NCI-H510A (cell line): Measurements from ENCODE around the gene RASGRP4.
"Not testable (repeated sequence)": the region's sequence is repeated elsewhere in the genome, so short reads cannot be mapped to it uniquely, and the experiment has no call there.

Source experiments
- DNase-seq: peaks from one replicate; lab custom pipeline; 2025; lab: John Stamatoyannopoulos, UW

RASGRP4 gene

GRCh38 chr19:38413416-38413815, 12.6 kb downstream of the RASGRP4 start:
- DNase-seq = no peak

GRCh38 chr19:38412961-38413360, 13.1 kb downstream of the RASGRP4 start:
- no peak for DNase-seq

GRCh38 chr19:38412491-38412890, 13.5 kb downstream of the RASGRP4 start:
- no peak for DNase-seq

GRCh38 chr19:38411898-38412297, 14.1 kb downstream of the RASGRP4 start:
- DNase-seq = not testable (repeated sequence)

GRCh38 chr19:38411041-38411712, 14.8 kb downstream of the RASGRP4 start:
- no peak for DNase-seq

- not testable (repeated sequence) for DNase-seq
Observed at GRCh38 chr19:38410407-38410806, 15.6 kb downstream of the RASGRP4 start.

- DNase-seq = no peak
Observed at GRCh38 chr19:38409631-38410133, 16.3 kb downstream of the RASGRP4 start.

- DNase-seq = no peak
Observed at GRCh38 chr19:38405276-38405675, 20.7 kb downstream of the RASGRP4 start.

GRCh38 chr19:38404858-38405257, 21.2 kb downstream of the RASGRP4 start:
- DNase-seq = no peak

GRCh38 chr19:38402967-38403674, 22.9 kb downstream of the RASGRP4 start, which contains the start of gene FAM98C:
Gene FAM98C (plus strand): TSS chr19:38403093. CDS start chr19:38403154, 61 bp downstream.
- DNase-seq = peak; percentile 93

GRCh38 chr19:38402623-38402966, 23.4 kb downstream of the RASGRP4 start:
- no peak for DNase-seq

- no peak for DNase-seq
Observed at GRCh38 chr19:38401148-38401547, 24.9 kb downstream of the RASGRP4 start.

GRCh38 chr19:38400361-38400760, 25.7 kb downstream of the RASGRP4 start:
- no peak for DNase-seq

GRCh38 chr19:38399537-38399936, 26.5 kb downstream of the RASGRP4 start:
- no peak for DNase-seq

GRCh38 chr19:38399081-38399480, 26.9 kb downstream of the RASGRP4 start:
- DNase-seq = no peak

GRCh38 chr19:38395381-38396114, 30.5 kb downstream of the RASGRP4 start:
- no peak for DNase-seq

- no peak for DNase-seq
Observed at GRCh38 chr19:38394488-38394887, 31.5 kb downstream of the RASGRP4 start.

GRCh38 chr19:38392707-38393308, 33.2 kb downstream of the RASGRP4 start:
- DNase-seq = no peak

- DNase-seq = no peak
Observed at GRCh38 chr19:38391911-38392464, 34.0 kb downstream of the RASGRP4 start.

GRCh38 chr19:38389957-38390924, 35.8 kb downstream of the RASGRP4 start:
- DNase-seq = no peak
